SK-N-SH (cell line): ENCODE measurements around the gene OTOP3. TPM values are rescaled to one million over a fixed set of nuclear protein-coding genes. Genes with fewer than 3 reads are reported as not detected.

Source experiments
- CTCF ChIA-PET: fragments of 300-600, 350-600 bp; formaldehyde crosslinking; extraction: SDS; loops from one replicate; lab custom pipeline; 2021; lab: Yijun Ruan, JAX
- POLR2A ChIA-PET: fragments of 350-600 bp; sonication (Branson Sonifier 250); formaldehyde crosslinking; extraction: SDS; loops from one replicate; lab custom pipeline; 2020; ENCODE audit warnings: antibody characterized with exemption, inconsistent platforms; lab: Yijun Ruan, JAX
- DNase-seq: peaks from one replicate; pipeline ENCODE4 v3.0.0; 2012
- H2AFZ ChIP-seq: fragments of 200-600 bp; sonication (generic); 2 replicates; pipeline ENCODE4 v1.8.1; 2016; ENCODE audit warnings: antibody characterized with exemption, mild to moderate bottlenecking, low read depth
- H3F3A ChIP-seq: fragments of 200-600 bp; sonication (generic); replicated peaks from 2 replicates; pipeline ENCODE3; 2016; ENCODE audit warnings: antibody characterized with exemption, mild to moderate bottlenecking; ENCODE audit not compliant: insufficient read depth
- H3K27ac ChIP-seq, 2 experiments: fragments of 200-500 bp in 1 of 2; fragments of 200-600 bp in 1 of 2; sonication (Bioruptor generic) in 1 of 2; sonication (generic), shearing (Covaris generic) in 1 of 2; 2 replicates each; pipeline versions ENCODE4 v1.5.1 to v1.6.1; 2014 to 2016; ENCODE audit warnings: low read depth in 2 of 2, inconsistent platforms in 1 of 2, low read length in 1 of 2, mild to moderate bottlenecking in 1 of 2, mixed read lengths in 1 of 2
- H3K27me3 ChIP-seq: fragments of 200-600 bp; sonication (generic), shearing (Covaris generic); 2 replicates; pipeline ENCODE4 v1.6.1; 2016; ENCODE audit warnings: mixed run types; ENCODE audit not compliant: insufficient read depth
- H3K36me3 ChIP-seq, 2 experiments: fragments of 200-500 bp in 1 of 2; fragments of 200-600 bp in 1 of 2; sonication (Bioruptor generic) in 1 of 2; sonication (generic) in 1 of 2; replicated peaks in 1 of 2; 2 replicates each; pipeline versions ENCODE3 to v1.5.1; 2014 to 2016; ENCODE audit warnings: low read length in 1 of 2, mild to moderate bottlenecking in 1 of 2; ENCODE audit not compliant: insufficient read depth in 2 of 2, control insufficient read depth in 1 of 2
- H3K4me1 ChIP-seq, 2 experiments: fragments of 200-500 bp in 1 of 2; fragments of 200-600 bp in 1 of 2; sonication (Bioruptor generic) in 1 of 2; sonication (generic), shearing (Covaris generic) in 1 of 2; 2 replicates each; pipeline versions ENCODE4 v1.5.1 to v1.6.1; 2014 to 2016; ENCODE audit warnings: low read depth in 1 of 2, low read length in 1 of 2, mixed run types in 1 of 2; ENCODE audit not compliant: insufficient read depth in 2 of 2, control insufficient read depth in 1 of 2
- H3K4me2 ChIP-seq: fragments of 200-600 bp; sonication (generic), shearing (Covaris generic); 2 replicates; pipeline ENCODE4 v1.6.1; 2017; ENCODE audit warnings: mixed run types
- H3K4me3 ChIP-seq, 2 experiments: fragments of 200-500 bp in 1 of 2; fragments of 200-600 bp in 1 of 2; sonication (Bioruptor generic) in 1 of 2; sonication (generic), shearing (Covaris generic) in 1 of 2; 2 replicates each; pipeline versions ENCODE4 v1.5.1 to v1.8.1; 2014 to 2016; ENCODE audit warnings: low read depth in 2 of 2, inconsistent platforms in 1 of 2, low read length in 1 of 2, mild to moderate bottlenecking in 1 of 2, mixed read lengths in 1 of 2, moderate library complexity in 1 of 2
- H3K79me2 ChIP-seq: fragments of 200-600 bp; sonication (generic); 2 replicates; pipeline ENCODE4 v1.8.1; 2017; ENCODE audit warnings: mild to moderate bottlenecking; ENCODE audit not compliant: insufficient read depth
- H3K9ac ChIP-seq: fragments of 200-600 bp; sonication (generic); 2 replicates; pipeline ENCODE4 v1.6.1; 2017; ENCODE audit warnings: mixed run types
- H3K9me2 ChIP-seq: fragments of 200-600 bp; sonication (generic); 2 replicates; pipeline ENCODE4 v1.6.1; 2017; ENCODE audit warnings: mixed run types
- H3K9me3 ChIP-seq: fragments of 200-600 bp; sonication (generic); 2 replicates; pipeline ENCODE4 v1.6.1; 2017; ENCODE audit warnings: mixed run types, mild to moderate bottlenecking, moderate library complexity
- H4K20me1 ChIP-seq: fragments of 200-600 bp; sonication (generic); 2 replicates; pipeline ENCODE4 v1.6.1; 2017; ENCODE audit warnings: mild to moderate bottlenecking, mixed run types; ENCODE audit not compliant: insufficient read depth
- FOXJ3 ChIP-seq: sonication (generic); formaldehyde crosslinking; IDR thresholded peaks from 2 replicates; pipeline ENCODE4 v1.5.1; 2020; ENCODE audit warnings: mild to moderate bottlenecking, missing genetic modification reagents
- NRF1 ChIP-seq: IDR thresholded peaks from 2 replicates; pipeline ENCODE4 v1.6.1; 2012; ENCODE audit warnings: low read depth, mild to moderate bottlenecking, low read length
- POLR2AphosphoS5 ChIP-seq: IDR thresholded peaks from 2 replicates; pipeline ENCODE4 v1.6.1; 2012; ENCODE audit warnings: low read depth, low read length
- RCOR1 ChIP-seq: fragments of 150-350 bp; IDR thresholded peaks from 2 replicates; pipeline ENCODE4 v1.6.1; 2017; ENCODE audit warnings: antibody characterized with exemption, low read length
- RFX5 ChIP-seq: IDR thresholded peaks from 2 replicates; pipeline ENCODE4 v1.6.1; 2012; ENCODE audit warnings: mild to moderate bottlenecking, improper control_type of control experiment, low read length
- TCF12 ChIP-seq: IDR thresholded peaks from 2 replicates; pipeline ENCODE4 v1.4.0; 2012
- WGBS: methylation state at CpG from one replicate; pipeline ENCODE4 v1.1.6; 2017; ENCODE audit warnings: low lambda C conversion rate; 5-methylcytosine and 5-hydroxymethylcytosine counted together
- polyA plus RNA-seq, 3 experiments: library from polyadenylated mRNA; depleted of rRNA; stranded (reverse); fragments of >200 nt; gene quantifications; 2 replicates each; pipeline ENCODE4 v1.2.3, GENCODE V29; 2012
- TF ChIP-seq, protein P1 (sequence below): fragments of 200-600 bp; sonication (generic); IDR thresholded peaks from 2 replicates; pipeline ENCODE4 v1.6.1; 2017; ENCODE audit warnings: antibody characterized with exemption, mild to moderate bottlenecking, moderate library complexity
- TF ChIP-seq, protein P2 (sequence below): IDR thresholded peaks from 2 replicates; pipeline ENCODE4 v1.6.1; 2012; ENCODE audit warnings: mild to moderate bottlenecking, low read depth, low read length, moderate library complexity
- TF ChIP-seq, protein P3 (sequence below): IDR thresholded peaks from 2 replicates; pipeline ENCODE4 v1.4.0; 2012; ENCODE audit warnings: low read depth
- TF ChIP-seq, protein P4 (sequence below): fragments of 150-350 bp; IDR thresholded peaks from 2 replicates; pipeline ENCODE4 v1.6.1; 2017; ENCODE audit warnings: antibody characterized with exemption, low read length, low read depth, borderline replicate concordance

Gene OTOP3
- polyA plus RNA-seq, 1 of the 3 experiments (the other 2 are of a cell fraction): not detected

DNA sequence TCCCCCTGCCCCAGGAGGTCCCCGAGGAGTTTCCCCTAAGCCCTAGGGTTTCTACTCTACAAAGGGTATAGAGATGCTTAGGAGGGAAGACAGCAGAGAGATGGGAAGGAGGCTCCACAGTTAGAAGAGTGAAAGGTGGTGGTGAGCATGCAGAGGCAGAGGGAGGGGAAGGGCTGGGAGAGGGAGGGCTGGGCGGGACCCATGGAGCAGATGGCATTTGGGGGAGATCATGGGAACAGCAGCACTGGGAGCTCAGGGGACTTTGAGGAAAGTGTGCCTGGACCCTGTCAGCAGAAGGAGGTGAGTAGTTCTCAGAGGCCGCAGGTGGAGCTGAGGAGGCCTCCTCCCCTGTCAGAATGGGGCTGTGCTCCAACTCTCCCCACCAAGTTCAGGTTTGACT, 650 bp upstream of the OTOP3 start:
- Histone ChIP-seq H3K9me3 (no peaks in the 10 kb centered on the region), H3K79me2 (no peaks in the 10 kb centered on the region), H3K9me2 (no peaks in the 10 kb centered on the region), H2AFZ (no peak overlapping the region), H3K4me1 (no peaks in the 10 kb centered on the region; a peak in 1 of 4 replicates), H3K27me3 (peaks cover 74% of the 10 kb centered on the region), H3K36me3 (no peaks in the 10 kb centered on the region), H3K4me3 (no peak overlapping the region), H3F3A (no peaks in the 10 kb centered on the region), H4K20me1 (no peaks in the 10 kb centered on the region), H3K27ac (no peak overlapping the region), H3K4me2 (no peak overlapping the region), H3K9ac (no peak overlapping the region)
- DNase-seq: no peak
- ChIA-PET POLR2A (interaction anchor here (0.8 to 1.0 kb wide), 2 partner anchors 10 to 13 kb away, joined by 3 read pairs; no protein-coding TSS in a partner anchor), CTCF (interaction anchor here (0.9 to 8.3 kb wide), 5 partner anchors 11 to 73 kb away, joined by 3 to 77 read pairs (median 30); partner anchors contain the start of genes OTOP2 and USH1G)
- TF ChIP-seq RFX5: no peak
- TF ChIP-seq FOXJ3 (CRISPR knock-in tag): no peak
- TF ChIP-seq, protein P1, sequence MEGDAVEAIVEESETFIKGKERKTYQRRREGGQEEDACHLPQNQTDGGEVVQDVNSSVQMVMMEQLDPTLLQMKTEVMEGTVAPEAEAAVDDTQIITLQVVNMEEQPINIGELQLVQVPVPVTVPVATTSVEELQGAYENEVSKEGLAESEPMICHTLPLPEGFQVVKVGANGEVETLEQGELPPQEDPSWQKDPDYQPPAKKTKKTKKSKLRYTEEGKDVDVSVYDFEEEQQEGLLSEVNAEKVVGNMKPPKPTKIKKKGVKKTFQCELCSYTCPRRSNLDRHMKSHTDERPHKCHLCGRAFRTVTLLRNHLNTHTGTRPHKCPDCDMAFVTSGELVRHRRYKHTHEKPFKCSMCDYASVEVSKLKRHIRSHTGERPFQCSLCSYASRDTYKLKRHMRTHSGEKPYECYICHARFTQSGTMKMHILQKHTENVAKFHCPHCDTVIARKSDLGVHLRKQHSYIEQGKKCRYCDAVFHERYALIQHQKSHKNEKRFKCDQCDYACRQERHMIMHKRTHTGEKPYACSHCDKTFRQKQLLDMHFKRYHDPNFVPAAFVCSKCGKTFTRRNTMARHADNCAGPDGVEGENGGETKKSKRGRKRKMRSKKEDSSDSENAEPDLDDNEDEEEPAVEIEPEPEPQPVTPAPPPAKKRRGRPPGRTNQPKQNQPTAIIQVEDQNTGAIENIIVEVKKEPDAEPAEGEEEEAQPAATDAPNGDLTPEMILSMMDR: no peak
- no peak for TF ChIP-seq TCF12
- WGBS: 61% methylated on average over 2 of the region's 3 CpGs

DNA sequence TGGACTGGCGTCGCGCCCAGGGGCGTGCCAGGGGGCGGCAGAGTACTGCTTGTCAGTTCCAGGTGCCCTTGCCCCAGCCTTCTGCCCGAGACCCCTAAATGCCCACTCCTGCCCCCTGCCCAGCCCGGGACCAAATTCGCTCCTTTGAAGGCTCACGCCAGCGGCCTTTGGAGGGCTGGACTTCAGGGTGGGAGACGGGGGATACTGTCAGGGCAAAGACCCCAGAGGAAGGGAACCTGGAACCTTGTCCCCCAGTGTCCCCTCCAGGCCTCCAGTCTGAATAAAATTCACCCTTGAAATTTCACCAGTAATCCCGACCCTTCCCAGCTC, 737 bp downstream of the OTOP3 start:
- no peak overlapping the region for H2AFZ ChIP-seq
- CTCF ChIA-PET: interaction anchor here (1.4 to 8.3 kb wide), 4 partner anchors 12 to 170 kb away, joined by 3 to 77 read pairs (median 40); partner anchors contain the start of genes OTOP2 and USH1G
- POLR2A ChIA-PET: interaction anchor here (0.8 kb wide), 1 partner anchor 75 kb away, joined by 3 read pairs; no protein-coding TSS in a partner anchor
- TF ChIP-seq, protein P2, sequence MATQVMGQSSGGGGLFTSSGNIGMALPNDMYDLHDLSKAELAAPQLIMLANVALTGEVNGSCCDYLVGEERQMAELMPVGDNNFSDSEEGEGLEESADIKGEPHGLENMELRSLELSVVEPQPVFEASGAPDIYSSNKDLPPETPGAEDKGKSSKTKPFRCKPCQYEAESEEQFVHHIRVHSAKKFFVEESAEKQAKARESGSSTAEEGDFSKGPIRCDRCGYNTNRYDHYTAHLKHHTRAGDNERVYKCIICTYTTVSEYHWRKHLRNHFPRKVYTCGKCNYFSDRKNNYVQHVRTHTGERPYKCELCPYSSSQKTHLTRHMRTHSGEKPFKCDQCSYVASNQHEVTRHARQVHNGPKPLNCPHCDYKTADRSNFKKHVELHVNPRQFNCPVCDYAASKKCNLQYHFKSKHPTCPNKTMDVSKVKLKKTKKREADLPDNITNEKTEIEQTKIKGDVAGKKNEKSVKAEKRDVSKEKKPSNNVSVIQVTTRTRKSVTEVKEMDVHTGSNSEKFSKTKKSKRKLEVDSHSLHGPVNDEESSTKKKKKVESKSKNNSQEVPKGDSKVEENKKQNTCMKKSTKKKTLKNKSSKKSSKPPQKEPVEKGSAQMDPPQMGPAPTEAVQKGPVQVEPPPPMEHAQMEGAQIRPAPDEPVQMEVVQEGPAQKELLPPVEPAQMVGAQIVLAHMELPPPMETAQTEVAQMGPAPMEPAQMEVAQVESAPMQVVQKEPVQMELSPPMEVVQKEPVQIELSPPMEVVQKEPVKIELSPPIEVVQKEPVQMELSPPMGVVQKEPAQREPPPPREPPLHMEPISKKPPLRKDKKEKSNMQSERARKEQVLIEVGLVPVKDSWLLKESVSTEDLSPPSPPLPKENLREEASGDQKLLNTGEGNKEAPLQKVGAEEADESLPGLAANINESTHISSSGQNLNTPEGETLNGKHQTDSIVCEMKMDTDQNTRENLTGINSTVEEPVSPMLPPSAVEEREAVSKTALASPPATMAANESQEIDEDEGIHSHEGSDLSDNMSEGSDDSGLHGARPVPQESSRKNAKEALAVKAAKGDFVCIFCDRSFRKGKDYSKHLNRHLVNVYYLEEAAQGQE: no peak
- TF ChIP-seq RCOR1: no peak
- TF ChIP-seq, protein P3, sequence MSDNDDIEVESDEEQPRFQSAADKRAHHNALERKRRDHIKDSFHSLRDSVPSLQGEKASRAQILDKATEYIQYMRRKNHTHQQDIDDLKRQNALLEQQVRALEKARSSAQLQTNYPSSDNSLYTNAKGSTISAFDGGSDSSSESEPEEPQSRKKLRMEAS: no peak
- no peak for TF ChIP-seq POLR2AphosphoS5
- TF ChIP-seq, protein P4, sequence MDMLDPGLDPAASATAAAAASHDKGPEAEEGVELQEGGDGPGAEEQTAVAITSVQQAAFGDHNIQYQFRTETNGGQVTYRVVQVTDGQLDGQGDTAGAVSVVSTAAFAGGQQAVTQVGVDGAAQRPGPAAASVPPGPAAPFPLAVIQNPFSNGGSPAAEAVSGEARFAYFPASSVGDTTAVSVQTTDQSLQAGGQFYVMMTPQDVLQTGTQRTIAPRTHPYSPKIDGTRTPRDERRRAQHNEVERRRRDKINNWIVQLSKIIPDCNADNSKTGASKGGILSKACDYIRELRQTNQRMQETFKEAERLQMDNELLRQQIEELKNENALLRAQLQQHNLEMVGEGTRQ: no peak
- TF ChIP-seq NRF1: no peak
- H3K9me3 ChIP-seq: no peaks in the 10 kb centered on the region
- no peaks in the 10 kb centered on the region; a peak in 1 of 4 replicates for H3K4me1 ChIP-seq
- no peak overlapping the region for H3K4me2 ChIP-seq
- no peaks in the 10 kb centered on the region for H3K36me3 ChIP-seq
- H3K79me2 ChIP-seq: no peaks in the 10 kb centered on the region
- no peak overlapping the region for H3K27ac ChIP-seq
- H3F3A ChIP-seq: no peaks in the 10 kb centered on the region
- H3K27me3 ChIP-seq: peaks cover 82% of the 10 kb centered on the region
- no peak for DNase-seq
- no peaks in the 10 kb centered on the region for H3K9me2 ChIP-seq
- H4K20me1 ChIP-seq: no peaks in the 10 kb centered on the region
- H3K9ac ChIP-seq: no peak overlapping the region
- 4% methylated on average over 12 of the region's 12 CpGs for WGBS
- no peak overlapping the region; a peak in 1 of 4 replicates for H3K4me3 ChIP-seq
